Testis (tissue), 2 donors: ENCODE data around the gene METTL16.

ENCODE experiments used
- POLR2A ChIP-seq: fragments of 450-650 bp; IDR thresholded peaks from one replicate; pipeline ENCODE4 v1.6.1; 2017; ENCODE audit warnings: antibody characterized with exemption, mild to moderate bottlenecking, moderate library complexity
- TF ChIP-seq, protein P1 (sequence below), 3 experiments: fragments of 450-650 bp in 2 of 3; fragments of 200-600 bp in 1 of 3; sonication (generic) in 1 of 3; IDR thresholded peaks; one replicate each; pipeline ENCODE4 v1.5.1; 2016 to 2019; ENCODE audit warnings: antibody characterized with exemption in 3 of 3, mild to moderate bottlenecking in 2 of 3, moderate library complexity in 1 of 3

GRCh38 chr17:2375406-2375805 lies 136.3 kb downstream of the METTL16 start:
- no peak for TF ChIP-seq POLR2A
- TF ChIP-seq, protein P1, sequence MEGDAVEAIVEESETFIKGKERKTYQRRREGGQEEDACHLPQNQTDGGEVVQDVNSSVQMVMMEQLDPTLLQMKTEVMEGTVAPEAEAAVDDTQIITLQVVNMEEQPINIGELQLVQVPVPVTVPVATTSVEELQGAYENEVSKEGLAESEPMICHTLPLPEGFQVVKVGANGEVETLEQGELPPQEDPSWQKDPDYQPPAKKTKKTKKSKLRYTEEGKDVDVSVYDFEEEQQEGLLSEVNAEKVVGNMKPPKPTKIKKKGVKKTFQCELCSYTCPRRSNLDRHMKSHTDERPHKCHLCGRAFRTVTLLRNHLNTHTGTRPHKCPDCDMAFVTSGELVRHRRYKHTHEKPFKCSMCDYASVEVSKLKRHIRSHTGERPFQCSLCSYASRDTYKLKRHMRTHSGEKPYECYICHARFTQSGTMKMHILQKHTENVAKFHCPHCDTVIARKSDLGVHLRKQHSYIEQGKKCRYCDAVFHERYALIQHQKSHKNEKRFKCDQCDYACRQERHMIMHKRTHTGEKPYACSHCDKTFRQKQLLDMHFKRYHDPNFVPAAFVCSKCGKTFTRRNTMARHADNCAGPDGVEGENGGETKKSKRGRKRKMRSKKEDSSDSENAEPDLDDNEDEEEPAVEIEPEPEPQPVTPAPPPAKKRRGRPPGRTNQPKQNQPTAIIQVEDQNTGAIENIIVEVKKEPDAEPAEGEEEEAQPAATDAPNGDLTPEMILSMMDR (IDR thresholded peaks at IDR 0.05), result no peak
